Fibroblast of pulmonary artery (primary cell): ENCODE data around the gene SAPCD2.
A peak's percentile ranks its signal among the peaks of the same experiment; 100 is the strongest.

Source experiments
- DNase-seq: peaks from one replicate; pipeline ENCODE4 v3.0.0-alpha.2; 2010; ENCODE audit warnings: low read depth
- H3K4me3 ChIP-seq: replicated peaks from 2 replicates; pipeline ENCODE4 v1.5.1; 2011; ENCODE audit warnings: low read depth, mild to moderate bottlenecking, control low read depth, low read length, moderate library complexity
- CTCF ChIP-seq: IDR thresholded peaks from 2 replicates; pipeline ENCODE4 v1.5.1; 2011; ENCODE audit warnings: mild to moderate bottlenecking, control low read depth, low read length, inconsistent platforms; ENCODE audit errors: missing control alignments

The SAPCD2 gene

GRCh38 chr9:137084526-137084925, 14.2 kb upstream of the SAPCD2 start:
- DNase-seq = no peak
- no peak overlapping the region for H3K4me3 ChIP-seq
- no peak for TF ChIP-seq CTCF

GRCh38 chr9:137083394-137084004, 13.1 kb upstream of the SAPCD2 start:
- no peak for TF ChIP-seq CTCF
- DNase-seq = peak; percentile 93
- H3K4me3 ChIP-seq = no peak overlapping the region

GRCh38 chr9:137082925-137083290, 12.6 kb upstream of the SAPCD2 start:
- no peak for DNase-seq
- no peak overlapping the region for H3K4me3 ChIP-seq
- no peak for TF ChIP-seq CTCF

GRCh38 chr9:137082222-137082924, 12.0 kb upstream of the SAPCD2 start:
- no peak for DNase-seq
- no peak for TF ChIP-seq CTCF
- H3K4me3 ChIP-seq = no peak overlapping the region

GRCh38 chr9:137080260-137081122, 10.1 kb upstream of the SAPCD2 start:
- H3K4me3 ChIP-seq = no peak overlapping the region
- no peak for DNase-seq
- TF ChIP-seq CTCF = no peak

GRCh38 chr9:137079401-137079787, 9.0 kb upstream of the SAPCD2 start:
- TF ChIP-seq CTCF = no peak
- H3K4me3 ChIP-seq = no peak overlapping the region
- no peak for DNase-seq
